Loucy (cell line): ENCODE measurements around the gene CEACAM5.

Experiments used
- EZH2phosphoT487 ChIP-seq: fragments of 200-600 bp; IDR thresholded peaks from 2 replicates; pipeline ENCODE4 v1.6.1; 2018; ENCODE audit warnings: antibody characterized with exemption, mild to moderate bottlenecking, moderate library complexity, borderline replicate concordance
- TF ChIP-seq, protein P1 (sequence below): fragments of 200-600 bp; sonication (generic); conservative IDR thresholded peaks from 2 replicates; pipeline ENCODE4 v1.5.1; 2014; ENCODE audit warnings: mild to moderate bottlenecking, antibody characterized with exemption, low read length

GRCh38 chr19:41701401-41702075 is 6.9 kb upstream of the CEACAM5 start:
- TF ChIP-seq, protein P1, sequence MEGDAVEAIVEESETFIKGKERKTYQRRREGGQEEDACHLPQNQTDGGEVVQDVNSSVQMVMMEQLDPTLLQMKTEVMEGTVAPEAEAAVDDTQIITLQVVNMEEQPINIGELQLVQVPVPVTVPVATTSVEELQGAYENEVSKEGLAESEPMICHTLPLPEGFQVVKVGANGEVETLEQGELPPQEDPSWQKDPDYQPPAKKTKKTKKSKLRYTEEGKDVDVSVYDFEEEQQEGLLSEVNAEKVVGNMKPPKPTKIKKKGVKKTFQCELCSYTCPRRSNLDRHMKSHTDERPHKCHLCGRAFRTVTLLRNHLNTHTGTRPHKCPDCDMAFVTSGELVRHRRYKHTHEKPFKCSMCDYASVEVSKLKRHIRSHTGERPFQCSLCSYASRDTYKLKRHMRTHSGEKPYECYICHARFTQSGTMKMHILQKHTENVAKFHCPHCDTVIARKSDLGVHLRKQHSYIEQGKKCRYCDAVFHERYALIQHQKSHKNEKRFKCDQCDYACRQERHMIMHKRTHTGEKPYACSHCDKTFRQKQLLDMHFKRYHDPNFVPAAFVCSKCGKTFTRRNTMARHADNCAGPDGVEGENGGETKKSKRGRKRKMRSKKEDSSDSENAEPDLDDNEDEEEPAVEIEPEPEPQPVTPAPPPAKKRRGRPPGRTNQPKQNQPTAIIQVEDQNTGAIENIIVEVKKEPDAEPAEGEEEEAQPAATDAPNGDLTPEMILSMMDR = peak; percentile 67
- no peak for TF ChIP-seq EZH2phosphoT487
